Trophoblast cell (in vitro differentiated cells and primary cell): ENCODE results near the gene STEAP4.

Experiments
- DNase-seq, 2 donors: peaks; one replicate each; pipeline ENCODE4 v3.0.0-alpha.2; 2016
- H2AFZ ChIP-seq: 2 replicates; pipeline ENCODE4 v1.6.1; 2013; ENCODE audit warnings: low read length, moderate library complexity, mild to moderate bottlenecking; ENCODE audit not compliant: insufficient read depth, poor library complexity
- H2AK5ac ChIP-seq: 2 replicates; pipeline ENCODE4 v1.6.1; 2013; ENCODE audit warnings: mild to moderate bottlenecking, low read length
- H2BK120ac ChIP-seq: 2 replicates; pipeline ENCODE4 v1.6.1; 2013; ENCODE audit warnings: low read length, mild to moderate bottlenecking, moderate library complexity; ENCODE audit not compliant: insufficient read depth, poor library complexity
- H2BK12ac ChIP-seq: 2 replicates; pipeline ENCODE4 v1.6.1; 2013; ENCODE audit warnings: mild to moderate bottlenecking, low read length, moderate library complexity
- H2BK5ac ChIP-seq: 2 replicates; pipeline ENCODE4 v1.6.1; 2013; ENCODE audit warnings: low read length, low read depth, moderate library complexity, mild to moderate bottlenecking; ENCODE audit not compliant: poor library complexity
- H3K14ac ChIP-seq: 2 replicates; pipeline ENCODE4 v1.6.1; 2013; ENCODE audit warnings: mild to moderate bottlenecking, low read length
- H3K18ac ChIP-seq: 2 replicates; pipeline ENCODE4 v1.6.1; 2013; ENCODE audit warnings: mild to moderate bottlenecking, low read length
- H3K23ac ChIP-seq: 2 replicates; pipeline ENCODE4 v1.6.1; 2013; ENCODE audit warnings: low read length
- H3K27ac ChIP-seq: 2 replicates; pipeline ENCODE4 v1.5.1; 2013; ENCODE audit warnings: low read depth, mild to moderate bottlenecking, inconsistent platforms, low read length, moderate library complexity
- H3K27me3 ChIP-seq: 2 replicates; pipeline ENCODE4 v1.6.1; 2013; ENCODE audit warnings: inconsistent platforms, mild to moderate bottlenecking, low read length, moderate library complexity; ENCODE audit not compliant: insufficient read depth
- H3K36me3 ChIP-seq, 2 experiments: 1 replicate in 1 of 2; 2 replicates in 1 of 2; pipeline ENCODE4 v1.6.1; 2013; ENCODE audit warnings: low read length in 2 of 2, mild to moderate bottlenecking in 2 of 2, moderate library complexity in 1 of 2; ENCODE audit not compliant: insufficient read depth in 2 of 2, control insufficient read depth in 1 of 2
- H3K4ac ChIP-seq: 2 replicates; pipeline ENCODE4 v1.6.1; 2013; ENCODE audit warnings: low read depth, mild to moderate bottlenecking, low read length, moderate library complexity
- H3K4me1 ChIP-seq, 2 experiments: 1 replicate in 1 of 2; 2 replicates in 1 of 2; pipeline ENCODE4 v1.6.1; 2013; ENCODE audit warnings: low read length in 2 of 2, mild to moderate bottlenecking in 2 of 2, moderate library complexity in 1 of 2; ENCODE audit not compliant: insufficient read depth in 2 of 2, control insufficient read depth in 1 of 2
- H3K4me2 ChIP-seq: 2 replicates; pipeline ENCODE4 v1.6.1; 2013; ENCODE audit warnings: inconsistent platforms, mild to moderate bottlenecking, low read length, moderate library complexity
- H3K4me3 ChIP-seq: 2 replicates; pipeline ENCODE4 v1.5.1; 2013; ENCODE audit warnings: mild to moderate bottlenecking, low read depth, low read length, inconsistent platforms
- H3K79me1 ChIP-seq: one replicate; pipeline ENCODE4 v1.6.1; 2013; ENCODE audit warnings: low read length
- H3K79me2 ChIP-seq: 2 replicates; pipeline ENCODE4 v1.6.1; 2013; ENCODE audit warnings: low read length, mild to moderate bottlenecking; ENCODE audit not compliant: control insufficient read depth, insufficient read depth, poor library complexity
- H3K9ac ChIP-seq: 2 replicates; pipeline ENCODE4 v1.6.1; 2013; ENCODE audit warnings: mild to moderate bottlenecking, low read length
- H3K9me3 ChIP-seq: 2 replicates; pipeline ENCODE4 v1.6.1; 2013; ENCODE audit warnings: low read depth, mild to moderate bottlenecking, control low read depth, inconsistent platforms, low read length; ENCODE audit not compliant: insufficient read depth
- H4K12ac ChIP-seq: 2 replicates; pipeline ENCODE4 v1.6.1; 2013; ENCODE audit warnings: low read depth, mild to moderate bottlenecking, low read length, moderate library complexity
- H4K8ac ChIP-seq: 2 replicates; pipeline ENCODE4 v1.6.1; 2013; ENCODE audit warnings: low read depth, mild to moderate bottlenecking, low read length, moderate library complexity
- H4K91ac ChIP-seq: one replicate; pipeline ENCODE4 v1.6.1; 2013; ENCODE audit warnings: low read depth, mild to moderate bottlenecking, low read length, moderate library complexity
- WGBS: extraction: QIAGEN DNeasy Blood & Tissue Kit; methylation state at CpG from one replicate; pipeline ENCODE4 v1.1.7; 2013; ENCODE audit warnings: missing lambda C conversion rate; ENCODE audit not compliant: insufficient read length, insufficient coverage; ENCODE audit errors: extremely low coverage; 5-methylcytosine and 5-hydroxymethylcytosine counted together

Gene STEAP4

DNA sequence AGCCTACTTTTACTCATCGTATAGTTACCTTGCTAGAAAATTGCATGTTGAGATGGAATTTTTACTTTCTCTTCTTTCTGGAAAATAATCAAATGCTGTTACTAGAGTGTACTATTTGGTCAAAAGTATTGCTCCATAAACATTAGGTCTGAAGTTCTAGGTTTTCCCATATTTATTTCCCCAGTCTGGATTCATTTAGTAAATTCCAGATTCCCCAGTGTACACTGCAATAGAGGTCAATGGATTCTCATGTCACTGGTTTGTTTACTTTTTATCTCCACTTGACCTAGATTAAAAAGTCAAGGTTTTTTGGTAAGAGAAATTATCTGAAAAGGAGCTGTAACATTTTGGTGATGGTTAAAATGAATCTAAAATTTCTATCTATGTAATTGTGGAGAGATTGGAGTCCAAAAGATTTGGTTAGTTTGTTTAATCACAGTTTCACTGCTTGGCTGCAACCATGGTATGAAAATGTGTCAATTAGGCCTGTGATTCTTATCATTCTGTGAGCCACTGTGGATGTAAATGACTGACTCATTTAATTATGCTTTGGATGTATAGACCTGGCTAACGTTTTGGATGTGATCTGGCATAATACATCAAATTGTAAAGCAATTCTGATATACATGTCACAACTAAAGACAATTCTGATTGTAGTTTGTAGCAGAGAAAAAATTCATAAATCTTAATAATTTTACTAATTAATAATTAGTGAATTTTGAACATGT, 32.7 kb upstream of the STEAP4 start:
- no peaks in the 10 kb centered on the region for H3K36me3 ChIP-seq
- no peak overlapping the region for H3K9ac ChIP-seq
- H3K23ac ChIP-seq, result no peak overlapping the region
- no peak overlapping the region for H3K4me3 ChIP-seq
- H4K12ac ChIP-seq, result no peak overlapping the region
- no peaks in the 10 kb centered on the region for H3K27me3 ChIP-seq
- no peak overlapping the region for H2BK120ac ChIP-seq
- no peak overlapping the region for H2BK5ac ChIP-seq
- H3K4me2 ChIP-seq, result no peak overlapping the region
- no peak overlapping the region for H3K18ac ChIP-seq
- no peaks in the 10 kb centered on the region for H3K79me1 ChIP-seq
- no peak overlapping the region for H4K91ac ChIP-seq
- H2BK12ac ChIP-seq, result no peak overlapping the region
- H3K4ac ChIP-seq, result no peak overlapping the region
- H3K14ac ChIP-seq, result no peak overlapping the region
- H4K8ac ChIP-seq, result no peak overlapping the region
- no peaks in the 10 kb centered on the region for H3K79me2 ChIP-seq
- no peak for DNase-seq
- H3K4me1 ChIP-seq, result no peaks in the 10 kb centered on the region
- H3K9me3 ChIP-seq, result no peaks in the 10 kb centered on the region
- H2AK5ac ChIP-seq, result no peak overlapping the region
- H3K27ac ChIP-seq, result no peak overlapping the region
- no CpG with 5 or more reads among the region's 2 CpGs for WGBS
- H2AFZ ChIP-seq, result no peak overlapping the region

- H3K36me3 ChIP-seq, result no peaks in the 10 kb centered on the region
- H3K27me3 ChIP-seq, result no peaks in the 10 kb centered on the region
- H3K4me1 ChIP-seq, result no peaks in the 10 kb centered on the region
- H3K4me2 ChIP-seq, result no peak overlapping the region
- no peak overlapping the region for H2AFZ ChIP-seq
- H3K18ac ChIP-seq, result no peak overlapping the region
- no peak overlapping the region for H2BK5ac ChIP-seq
- H3K4ac ChIP-seq, result no peak overlapping the region
- no peak overlapping the region for H2AK5ac ChIP-seq
- no peak for DNase-seq
- no peak overlapping the region for H2BK120ac ChIP-seq
- H3K9me3 ChIP-seq, result no peaks in the 10 kb centered on the region
- H3K27ac ChIP-seq, result no peak overlapping the region
- H4K8ac ChIP-seq, result no peak overlapping the region
- H3K9ac ChIP-seq, result no peak overlapping the region
- no peaks in the 10 kb centered on the region for H3K79me1 ChIP-seq
- WGBS, result no CpG with 5 or more reads among the region's 6 CpGs
- H3K14ac ChIP-seq, result no peak overlapping the region
- no peak overlapping the region for H3K23ac ChIP-seq
- H3K79me2 ChIP-seq, result no peaks in the 10 kb centered on the region
- H4K91ac ChIP-seq, result no peak overlapping the region
- H2BK12ac ChIP-seq, result no peak overlapping the region
- H4K12ac ChIP-seq, result no peak overlapping the region
- H3K4me3 ChIP-seq, result no peak overlapping the region
Observed at GRCh38 chr7:88338503-88338902, 31.8 kb upstream of the STEAP4 start.

GRCh38 chr7:88337572-88337971, 30.9 kb upstream of the STEAP4 start:
- Histone ChIP-seq H3K4me2 (no peak overlapping the region), H2AFZ (no peak overlapping the region), H2BK5ac (no peak overlapping the region), H3K36me3 (no peaks in the 10 kb centered on the region), H3K4ac (no peak overlapping the region), H3K23ac (no peak overlapping the region), H2BK12ac (no peak overlapping the region), H4K91ac (no peak overlapping the region), H2AK5ac (no peak overlapping the region), H3K79me1 (no peaks in the 10 kb centered on the region), H4K8ac (no peak overlapping the region), H3K9ac (no peak overlapping the region), H3K27me3 (no peaks in the 10 kb centered on the region), H3K14ac (no peak overlapping the region), H3K79me2 (no peaks in the 10 kb centered on the region), H3K9me3 (no peaks in the 10 kb centered on the region), H3K27ac (no peak overlapping the region), H3K4me3 (no peak overlapping the region), H2BK120ac (no peak overlapping the region), H3K4me1 (no peaks in the 10 kb centered on the region), H4K12ac (no peak overlapping the region), H3K18ac (no peak overlapping the region)
- peak in 1 of 2 donors; percentile 58 for DNase-seq

DNA sequence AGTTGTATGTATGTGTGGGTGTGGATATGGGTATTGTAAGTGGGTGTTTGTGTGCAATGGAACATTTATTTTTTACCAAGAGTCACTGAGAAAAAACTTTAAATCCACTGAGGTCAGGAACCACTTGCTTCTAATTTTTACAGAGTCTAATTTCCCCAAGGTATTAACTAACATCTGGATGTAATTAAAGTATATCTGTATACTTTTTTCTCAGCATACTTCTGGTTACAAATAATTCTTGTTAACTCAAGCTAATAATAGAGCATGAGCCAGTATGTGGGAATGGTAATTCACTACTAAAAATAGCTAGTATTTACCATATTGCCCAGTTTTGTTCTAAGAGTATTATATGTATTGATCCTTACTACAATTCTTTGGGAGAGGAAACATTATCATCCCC, 24.6 kb upstream of the STEAP4 start:
- Histone ChIP-seq H3K9me3 (peaks cover 1% of the 10 kb centered on the region), H3K4ac (no peak overlapping the region), H3K23ac (no peak overlapping the region), H2AFZ (no peak overlapping the region), H4K91ac (no peak overlapping the region), H3K79me1 (no peaks in the 10 kb centered on the region), H3K27ac (no peak overlapping the region), H3K4me2 (no peak overlapping the region), H2BK5ac (no peak overlapping the region), H3K9ac (no peak overlapping the region), H4K12ac (no peak overlapping the region), H2AK5ac (no peak overlapping the region), H3K4me3 (no peak overlapping the region), H3K14ac (no peak overlapping the region), H4K8ac (no peak overlapping the region), H3K36me3 (no peaks in the 10 kb centered on the region), H2BK12ac (no peak overlapping the region), H3K18ac (no peak overlapping the region), H2BK120ac (no peak overlapping the region), H3K27me3 (no peaks in the 10 kb centered on the region), H3K4me1 (no peaks in the 10 kb centered on the region), H3K79me2 (no peaks in the 10 kb centered on the region)
- DNase-seq, result no peak
